Subcutaneous adipose tissue (tissue), 4 donors: ENCODE measurements around the gene PDIA3. TPM values are rescaled to one million over a fixed set of nuclear protein-coding genes. Genes with fewer than 3 reads are reported as not detected.

Source experiments
- CTCF ChIP-seq: fragments of 450-650 bp; IDR thresholded peaks from one replicate; pipeline ENCODE4 v1.5.1; 2016; ENCODE audit warnings: low read depth, mild to moderate bottlenecking, control low read depth, antibody characterized with exemption, moderate library complexity
- total RNA-seq, 4 donors: library from RNA; depleted of rRNA; stranded (reverse); fragments of >200 nt; gene quantifications; one replicate each; pipeline ENCODE4 v1.1.0, GENCODE V29; 2016

The PDIA3 gene
- total RNA-seq, 4 donors from 2014 or later = 87.6 to 129 (median 121) TPM

DNA sequence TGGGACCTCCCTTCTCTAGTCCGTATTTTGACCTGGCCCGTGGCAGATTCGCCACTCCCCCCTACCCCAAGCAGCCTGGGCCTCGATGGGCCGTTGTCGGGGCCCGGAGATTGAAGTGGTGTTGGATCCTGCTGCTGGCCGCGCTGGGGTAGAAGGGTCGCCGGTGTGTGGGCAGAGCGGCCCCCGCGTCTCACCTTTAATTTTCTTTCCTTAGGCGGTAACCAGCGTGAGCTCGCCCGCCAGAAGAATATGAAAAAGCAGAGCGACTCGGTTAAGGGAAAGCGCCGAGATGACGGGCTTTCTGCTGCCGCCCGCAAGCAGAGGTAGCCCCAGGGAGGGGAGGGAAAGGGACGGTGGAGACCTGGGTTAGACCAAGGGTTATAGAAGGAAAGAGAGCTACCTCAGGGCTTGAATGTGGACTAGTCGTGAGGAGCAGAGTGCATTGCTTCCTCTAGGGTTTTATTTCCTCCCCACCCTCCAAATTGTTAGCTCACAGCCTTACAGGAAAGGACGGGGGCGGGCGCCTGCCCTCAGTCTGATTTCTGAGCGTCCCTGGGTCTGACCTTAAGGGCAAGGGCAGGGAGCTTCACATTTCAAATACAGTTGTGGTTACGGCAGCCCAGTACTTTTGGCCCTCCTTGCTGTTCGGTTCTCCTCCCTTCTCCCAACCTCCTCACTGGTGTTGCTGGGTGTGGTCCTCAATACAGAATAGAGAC is 46.7 kb downstream of the PDIA3 start:
- no peak for TF ChIP-seq CTCF

- TF ChIP-seq CTCF = no peak
Observed at GRCh38 chr15:43793647-43794046, 47.4 kb downstream of the PDIA3 start.

GRCh38 chr15:43794269-43795037 is 48.2 kb downstream of the PDIA3 start:
- TF ChIP-seq CTCF = no peak

DNA sequence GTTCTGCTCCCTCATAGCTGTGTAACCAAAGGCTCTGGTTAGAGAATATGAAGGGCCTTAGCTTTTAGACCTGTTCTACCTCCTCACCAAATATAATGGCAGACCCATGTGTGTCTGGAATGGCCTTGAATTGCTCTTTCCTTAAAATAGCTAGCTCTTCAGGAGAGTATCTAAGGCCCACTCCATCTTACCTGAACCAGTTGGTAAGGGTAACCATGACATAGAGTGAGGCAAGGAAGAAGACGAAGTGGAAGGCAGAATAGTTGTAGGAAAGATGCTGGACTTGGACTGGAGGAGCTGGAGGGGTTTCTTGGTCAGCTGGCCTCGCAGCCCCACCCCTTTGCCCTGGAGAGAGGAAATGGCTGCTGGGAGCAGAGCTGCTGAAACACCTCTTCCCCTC is 49.0 kb downstream of the PDIA3 start:
- no peak for TF ChIP-seq CTCF

DNA sequence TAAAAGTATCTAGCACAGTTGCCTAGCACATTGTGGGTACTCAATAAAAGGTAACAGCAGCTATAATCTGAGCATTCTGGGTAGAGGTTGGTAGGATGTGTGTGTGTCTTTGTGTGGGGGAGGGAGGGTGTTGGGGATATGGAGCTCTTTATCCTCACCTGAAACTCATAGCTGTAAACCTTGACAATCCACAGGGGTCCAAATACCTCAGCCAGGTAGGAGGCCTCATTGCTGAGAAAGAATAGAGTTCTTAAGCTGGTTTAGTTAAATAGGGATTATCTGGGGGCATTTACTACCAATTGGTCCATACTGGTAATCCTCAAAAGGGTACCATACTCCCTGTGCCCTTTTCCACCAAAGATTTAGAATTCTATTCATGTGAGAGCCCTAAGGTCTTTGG is 49.8 kb downstream of the PDIA3 start:
- no peak for TF ChIP-seq CTCF

- TF ChIP-seq CTCF = no peak
Observed at GRCh38 chr15:43796566-43796965, 50.3 kb downstream of the PDIA3 start.

DNA sequence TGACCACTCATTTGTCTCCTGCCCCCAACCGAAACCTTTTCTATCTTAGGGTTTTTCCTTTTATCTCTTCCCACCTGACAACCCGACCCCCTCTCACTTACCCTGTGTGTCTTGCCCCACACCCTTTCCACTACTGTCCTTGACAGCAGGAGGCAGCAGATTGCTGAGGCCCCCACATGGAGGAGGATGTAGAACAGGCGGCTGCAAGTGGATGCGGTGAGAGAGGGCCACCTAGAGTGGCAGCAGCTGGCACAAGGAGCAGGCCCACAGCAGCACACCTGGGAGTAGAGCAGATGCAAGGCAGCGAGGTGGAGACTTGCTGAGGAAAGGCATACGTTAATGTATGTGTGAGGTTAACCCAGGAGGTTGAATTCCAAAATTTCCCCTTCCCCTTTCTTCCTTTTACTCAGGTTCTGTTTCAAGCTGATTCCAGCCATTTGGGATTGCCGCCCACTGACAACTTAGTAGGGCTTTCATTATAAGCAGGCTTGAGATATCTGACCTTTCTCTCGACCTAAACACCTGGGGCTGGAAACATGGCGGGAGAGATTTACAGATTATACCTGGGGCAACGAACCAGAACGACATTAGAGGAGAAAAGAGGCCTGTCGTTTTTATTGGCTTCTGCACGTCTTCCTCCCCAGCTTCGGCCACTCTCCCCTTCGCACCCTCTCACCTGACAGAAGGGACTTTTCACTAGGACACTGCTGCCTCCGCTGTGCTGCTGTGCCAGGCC is 53.1 kb downstream of the PDIA3 start:
- TF ChIP-seq CTCF = no peak
